Stimulated activated CD8-positive, alpha-beta memory T cell treated with anti-CD3 and anti-CD28 coated beads, Interleukin-15, amount 100 ng/mL, for 24 hours (primary cell): Measurements from ENCODE around the gene RPS5.
"Not testable (repeated sequence)": the region's sequence is repeated elsewhere in the genome, so short reads cannot be mapped to it uniquely, and the experiment has no call there.

Source experiments
- DNase-seq: peaks from one replicate; pipeline ENCODE4 v3.0.0-alpha.2; 2020; ENCODE audit warnings: low read depth

The RPS5 gene

GRCh38 chr19:58385891-58386575, 1.0 kb upstream of the RPS5 start:
- no peak for DNase-seq

- DNase-seq = no peak
Measured at GRCh38 chr19:58387338-58388174, 487 bp downstream of the RPS5 start.

- no peak for DNase-seq
Measured at GRCh38 chr19:58388175-58388526, 1.1 kb downstream of the RPS5 start.

DNA sequence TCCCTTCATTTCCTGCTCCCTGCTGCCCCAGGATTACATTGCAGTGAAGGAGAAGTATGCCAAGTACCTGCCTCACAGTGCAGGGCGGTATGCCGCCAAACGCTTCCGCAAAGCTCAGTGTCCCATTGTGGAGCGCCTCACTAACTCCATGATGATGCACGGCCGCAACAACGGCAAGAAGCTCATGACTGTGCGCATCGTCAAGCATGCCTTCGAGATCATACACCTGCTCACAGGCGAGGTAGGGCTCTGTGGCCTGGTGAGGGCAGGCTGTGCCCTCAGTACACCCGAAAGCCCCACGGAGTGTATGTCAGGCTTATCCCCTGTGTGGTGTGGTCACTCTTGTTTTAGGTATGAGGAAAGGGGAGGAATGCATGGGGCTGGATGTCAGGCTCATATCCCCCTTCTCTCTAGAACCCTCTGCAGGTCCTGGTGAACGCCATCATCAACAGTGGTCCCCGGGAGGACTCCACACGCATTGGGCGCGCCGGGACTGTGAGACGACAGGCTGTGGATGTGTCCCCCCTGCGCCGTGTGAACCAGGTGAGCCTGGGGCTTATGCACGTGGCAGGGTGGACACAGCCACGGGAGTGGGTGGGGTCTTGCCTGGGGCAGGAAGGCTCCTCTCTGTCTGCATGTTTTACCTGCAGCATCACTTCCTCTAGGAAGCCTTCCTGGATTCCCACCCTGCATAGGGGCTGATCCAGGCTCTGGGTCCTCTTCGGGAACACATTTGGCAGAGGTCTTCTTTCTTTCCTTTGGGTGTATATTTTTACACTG, 6.1 kb downstream of the RPS5 start:
- no peak for DNase-seq

GRCh38 chr19:58393725-58394033, 6.6 kb downstream of the RPS5 start:
- DNase-seq = no peak

DNA sequence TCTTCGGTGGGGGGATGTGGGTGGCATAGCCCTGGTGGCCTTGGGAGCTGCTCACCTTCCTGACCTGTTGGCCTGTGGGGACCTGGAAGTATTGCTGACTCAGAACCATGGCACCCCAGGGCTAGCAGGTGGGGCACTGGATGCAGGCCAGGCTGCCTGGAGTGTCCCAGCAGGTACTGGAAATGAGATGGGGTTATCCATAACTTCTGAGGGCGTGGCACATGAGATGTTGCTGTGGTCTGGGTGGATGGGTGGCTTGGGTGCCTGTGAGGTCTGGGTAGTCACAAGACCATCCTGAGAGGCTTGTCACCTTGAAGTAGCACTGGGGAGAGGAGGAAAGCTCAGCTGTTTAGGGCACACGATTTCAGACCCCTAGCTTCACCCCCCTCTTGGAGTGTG, 7.8 kb downstream of the RPS5 start:
- DNase-seq = no peak

DNA sequence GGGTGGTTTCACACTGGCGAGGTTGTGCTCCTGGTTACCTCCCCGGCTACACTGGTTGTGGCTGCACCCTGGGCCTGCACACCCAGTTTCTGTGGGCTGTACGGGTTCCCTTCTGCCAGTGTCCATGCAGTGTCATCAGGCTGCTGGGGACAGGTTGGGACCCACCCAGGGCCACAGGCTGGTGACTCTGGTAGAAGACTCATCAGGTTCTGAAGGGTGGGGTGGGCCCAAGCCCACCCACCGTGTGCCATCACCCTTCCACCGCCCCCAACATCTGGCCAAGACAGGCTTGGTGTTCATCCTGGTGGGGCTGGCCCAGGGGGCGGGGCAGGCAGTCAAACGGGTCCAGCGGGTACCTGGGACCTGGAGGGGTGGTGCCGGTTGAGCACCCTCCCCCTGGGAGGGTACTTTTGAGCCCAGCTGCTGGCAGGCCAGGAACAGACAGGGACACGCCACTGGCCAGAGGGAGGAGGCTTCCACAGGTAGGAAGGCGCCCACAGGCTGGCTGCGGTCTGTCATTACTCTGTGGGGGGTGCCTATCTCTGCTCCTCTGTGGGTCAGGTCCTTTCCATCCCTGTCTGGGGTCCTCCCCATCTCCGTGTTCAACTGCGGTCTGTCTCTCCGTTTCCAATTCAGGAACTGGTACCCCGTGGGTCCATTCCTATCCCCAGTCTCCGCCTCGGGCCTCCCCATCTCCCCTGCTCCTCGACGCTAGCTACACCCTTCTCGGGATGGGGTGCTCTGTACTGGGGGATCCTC, 8.3 kb downstream of the RPS5 start, which contains the start of gene RNF225:
Gene RNF225, plus strand, starts transcription at position 437 of the 759 bp plus-strand sequence. CDS start 434 bp downstream, outside the sequence.
- DNase-seq = no peak

DNA sequence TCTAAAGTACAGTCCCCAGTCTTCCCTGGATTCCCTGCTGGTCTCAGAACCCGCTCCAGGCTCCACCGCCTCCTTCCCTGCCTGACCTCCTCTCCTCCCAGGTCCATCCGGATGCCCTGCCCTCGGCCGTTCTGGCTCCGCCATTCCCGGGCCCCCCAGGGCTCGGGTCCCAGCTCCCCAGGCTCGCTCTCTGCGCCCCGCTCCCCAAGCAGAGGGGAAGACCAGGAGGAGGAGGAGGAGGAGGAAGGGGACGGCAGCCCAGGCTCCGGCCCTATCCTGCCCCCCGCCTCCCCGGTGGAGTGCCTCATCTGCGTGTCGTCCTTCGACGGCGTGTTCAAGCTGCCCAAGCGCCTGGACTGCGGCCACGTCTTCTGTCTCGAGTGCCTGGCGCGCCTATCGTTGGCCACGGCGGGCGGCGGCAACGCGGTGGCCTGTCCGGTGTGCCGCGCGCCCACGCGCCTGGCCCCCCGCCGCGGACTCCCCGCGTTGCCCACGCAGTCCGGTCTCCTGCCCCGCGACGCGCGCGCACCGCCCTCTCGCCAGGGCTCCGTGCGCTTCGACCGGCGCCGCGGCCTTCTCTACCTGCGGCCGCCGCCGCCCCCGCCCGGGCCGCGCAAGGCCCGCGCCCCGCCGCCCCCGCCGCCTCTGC, 9.0 kb downstream of the RPS5 start:
- DNase-seq = no peak

GRCh38 chr19:58396691-58397532, 9.8 kb downstream of the RPS5 start:
- no peak for DNase-seq

- no peak for DNase-seq
Measured at GRCh38 chr19:58397533-58398037, 10.5 kb downstream of the RPS5 start.

DNA sequence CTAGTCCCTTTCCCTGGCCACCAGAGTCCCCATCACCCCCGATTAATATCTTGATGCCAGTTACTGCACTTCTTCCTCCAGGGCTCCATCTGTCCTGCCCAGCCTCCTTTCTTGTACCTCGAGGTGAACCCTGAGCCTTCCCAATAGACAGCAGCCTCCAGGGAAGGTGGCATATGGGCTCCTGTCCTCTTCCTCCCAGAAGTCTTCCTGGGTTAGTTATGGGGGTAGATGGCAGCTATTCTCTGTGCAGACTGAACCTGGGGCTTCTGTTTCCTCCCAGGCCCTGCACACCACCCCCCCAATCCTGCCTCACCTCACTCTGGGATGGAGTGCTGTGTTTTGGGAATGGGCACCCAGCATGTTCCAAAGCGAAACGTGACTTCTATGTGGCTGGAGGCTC, 11.0 kb downstream of the RPS5 start:
- DNase-seq = no peak

DNA sequence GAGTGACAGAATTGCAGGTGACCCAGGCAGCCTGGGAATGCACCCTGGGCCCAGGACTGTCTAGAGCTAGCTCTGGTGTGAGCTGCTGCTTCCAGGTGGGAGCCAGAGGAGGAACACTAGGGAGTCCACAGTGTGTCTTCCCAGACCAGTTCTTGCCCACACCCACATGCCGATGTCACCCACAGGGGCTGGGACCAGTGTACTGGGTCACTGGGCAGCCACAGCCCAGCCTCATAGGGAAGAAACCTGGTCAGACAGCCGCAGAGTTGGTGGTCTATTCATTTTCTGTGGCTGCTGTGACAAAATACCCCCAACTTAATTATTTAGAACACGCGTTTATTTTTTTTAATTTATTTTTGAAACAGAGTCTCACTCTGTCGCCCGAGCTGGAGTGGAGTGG, 11.5 kb downstream of the RPS5 start:
- no peak for DNase-seq

- no peak for DNase-seq
Measured at GRCh38 chr19:58399903-58400302, 12.8 kb downstream of the RPS5 start.

DNA sequence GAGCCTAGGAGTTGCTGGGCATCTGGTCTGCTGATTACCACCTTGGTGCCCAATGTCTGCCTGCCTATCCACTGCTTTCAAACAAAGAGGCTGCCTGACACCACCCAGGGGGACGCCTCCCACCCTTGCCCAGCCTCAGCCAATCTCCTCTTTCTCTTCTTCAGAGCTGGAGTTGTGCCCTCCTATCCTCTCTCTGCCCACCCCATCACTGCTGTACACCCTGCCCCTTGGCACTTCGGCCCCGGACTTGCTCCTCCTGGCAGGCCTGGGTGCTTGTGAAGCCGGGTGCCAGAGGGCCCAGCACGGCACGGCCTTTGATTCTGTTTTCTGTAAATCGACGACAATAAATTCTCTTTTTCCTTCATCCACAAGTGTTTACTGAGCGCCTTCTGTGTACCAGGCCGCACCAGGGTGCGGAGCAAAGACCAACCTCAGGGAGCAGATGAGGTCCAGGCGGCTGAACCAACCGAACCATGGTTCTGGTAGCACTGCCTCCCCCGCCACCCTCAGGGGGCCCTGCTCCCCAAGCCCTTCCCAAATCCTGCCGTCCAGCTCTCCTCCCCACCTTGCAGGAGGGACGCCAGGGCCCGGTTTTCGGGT, 13.3 kb downstream of the RPS5 start:
- DNase-seq = no peak

DNA sequence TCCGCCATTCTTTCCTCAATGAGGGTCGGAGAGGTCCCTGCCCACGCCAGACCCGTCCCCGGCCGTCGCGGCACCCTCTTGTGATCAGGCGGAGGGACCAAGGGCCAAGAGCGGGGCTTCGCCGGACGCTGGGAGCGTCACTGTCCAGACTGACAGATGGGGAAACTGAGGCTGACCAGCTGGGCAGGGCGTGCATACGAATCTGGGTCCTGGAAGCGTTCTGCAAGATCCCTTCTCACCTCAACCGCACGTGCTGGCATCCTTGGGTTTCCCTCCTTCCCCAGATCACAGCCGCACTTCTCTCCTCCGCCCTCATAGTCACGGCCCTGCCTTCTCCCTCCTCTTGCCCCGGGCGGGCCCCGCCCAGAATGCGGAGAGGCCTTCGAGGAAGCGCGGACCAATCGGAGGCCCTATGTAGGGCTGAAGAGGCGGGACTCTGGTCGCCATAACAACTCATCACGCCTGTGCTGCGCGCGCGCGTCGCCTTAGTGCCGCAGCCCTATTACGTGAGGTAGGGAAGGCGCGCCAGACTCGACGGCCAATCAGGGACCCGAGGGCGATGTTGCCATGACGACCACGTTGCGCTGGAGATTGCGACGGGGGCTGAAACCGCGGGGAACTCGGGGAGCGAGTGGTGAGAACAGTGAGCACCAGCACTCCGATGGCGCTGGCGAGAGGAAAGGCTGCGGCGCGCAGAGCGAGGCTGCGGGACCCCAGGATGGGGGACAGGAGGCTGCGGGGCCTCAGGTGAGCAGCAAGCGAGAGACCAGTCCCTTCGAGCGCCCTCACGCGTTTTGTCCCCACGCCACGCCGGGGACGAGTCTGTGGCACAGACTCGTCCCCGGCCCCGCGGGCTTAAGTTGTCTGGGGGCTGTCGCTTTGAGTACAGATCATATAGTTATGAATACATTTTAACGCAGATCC, 14.1 kb downstream of the RPS5 start:
- DNase-seq = peak; percentile 96

DNA sequence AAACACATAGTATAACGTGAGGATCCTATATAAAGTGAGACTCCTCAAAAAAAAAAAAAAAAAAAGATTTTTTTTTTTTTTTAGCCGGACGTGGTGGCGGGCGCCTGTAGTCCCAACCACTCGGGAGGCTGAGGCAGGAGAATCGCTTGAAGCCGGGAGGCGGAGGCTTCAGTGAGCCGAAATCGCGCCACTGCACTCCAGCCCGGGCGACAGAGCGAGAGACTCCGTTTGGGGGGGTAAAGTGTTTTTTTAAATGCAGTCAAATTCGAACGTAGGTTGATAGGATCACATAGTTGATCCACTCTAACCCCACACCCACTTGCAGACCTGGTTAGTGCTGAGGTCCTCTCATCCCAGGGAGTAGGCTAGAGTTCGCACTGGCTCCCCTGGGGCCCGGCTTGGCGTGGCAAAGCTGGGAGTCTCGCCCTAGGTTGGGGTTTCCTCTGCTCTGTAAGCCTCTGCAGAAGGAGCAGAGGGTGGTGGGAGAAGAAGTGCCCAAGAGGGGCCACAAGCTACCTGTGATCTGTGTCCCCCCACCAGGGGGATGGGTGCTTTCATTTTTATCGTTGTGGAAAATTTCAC, 14.9 kb downstream of the RPS5 start:
- no peak for DNase-seq

- not testable (repeated sequence) for DNase-seq
Measured at GRCh38 chr19:58403920-58404478, 16.9 kb downstream of the RPS5 start.
